Measurements from ENCODE around the gene NPAS3.

The NPAS3 gene

DNA sequence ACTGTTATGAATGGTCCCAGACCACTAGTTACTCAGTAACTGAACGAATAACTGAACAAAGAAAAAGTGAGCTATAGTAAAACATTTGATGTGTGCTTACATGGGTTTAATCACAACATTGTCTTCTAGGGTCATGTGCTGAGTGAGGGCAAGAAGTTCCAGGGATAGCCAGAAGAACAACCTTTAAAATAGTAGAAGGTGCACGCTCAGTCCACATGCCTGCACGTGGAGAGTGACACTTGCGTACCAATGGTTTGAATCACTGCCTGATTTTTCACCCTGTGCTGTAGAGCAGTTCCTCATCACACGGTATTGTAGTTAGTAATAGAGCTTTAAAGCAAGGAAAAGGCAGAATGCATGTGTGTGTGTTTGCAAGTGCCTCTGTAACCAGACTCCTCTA lies 788.0 kb downstream of the NPAS3 start:
- H3K4me3 ChIP-seq (ENCODE audit: low read depth, low read length): no peak overlapping the region
- no peak for DNase-seq (ENCODE audit: low read depth)
- TF ChIP-seq, protein P1, sequence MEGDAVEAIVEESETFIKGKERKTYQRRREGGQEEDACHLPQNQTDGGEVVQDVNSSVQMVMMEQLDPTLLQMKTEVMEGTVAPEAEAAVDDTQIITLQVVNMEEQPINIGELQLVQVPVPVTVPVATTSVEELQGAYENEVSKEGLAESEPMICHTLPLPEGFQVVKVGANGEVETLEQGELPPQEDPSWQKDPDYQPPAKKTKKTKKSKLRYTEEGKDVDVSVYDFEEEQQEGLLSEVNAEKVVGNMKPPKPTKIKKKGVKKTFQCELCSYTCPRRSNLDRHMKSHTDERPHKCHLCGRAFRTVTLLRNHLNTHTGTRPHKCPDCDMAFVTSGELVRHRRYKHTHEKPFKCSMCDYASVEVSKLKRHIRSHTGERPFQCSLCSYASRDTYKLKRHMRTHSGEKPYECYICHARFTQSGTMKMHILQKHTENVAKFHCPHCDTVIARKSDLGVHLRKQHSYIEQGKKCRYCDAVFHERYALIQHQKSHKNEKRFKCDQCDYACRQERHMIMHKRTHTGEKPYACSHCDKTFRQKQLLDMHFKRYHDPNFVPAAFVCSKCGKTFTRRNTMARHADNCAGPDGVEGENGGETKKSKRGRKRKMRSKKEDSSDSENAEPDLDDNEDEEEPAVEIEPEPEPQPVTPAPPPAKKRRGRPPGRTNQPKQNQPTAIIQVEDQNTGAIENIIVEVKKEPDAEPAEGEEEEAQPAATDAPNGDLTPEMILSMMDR (IDR thresholded peaks at IDR 0.05; ENCODE audit: insufficient read depth, low read depth, low read length, missing control alignments): no peak

DNA sequence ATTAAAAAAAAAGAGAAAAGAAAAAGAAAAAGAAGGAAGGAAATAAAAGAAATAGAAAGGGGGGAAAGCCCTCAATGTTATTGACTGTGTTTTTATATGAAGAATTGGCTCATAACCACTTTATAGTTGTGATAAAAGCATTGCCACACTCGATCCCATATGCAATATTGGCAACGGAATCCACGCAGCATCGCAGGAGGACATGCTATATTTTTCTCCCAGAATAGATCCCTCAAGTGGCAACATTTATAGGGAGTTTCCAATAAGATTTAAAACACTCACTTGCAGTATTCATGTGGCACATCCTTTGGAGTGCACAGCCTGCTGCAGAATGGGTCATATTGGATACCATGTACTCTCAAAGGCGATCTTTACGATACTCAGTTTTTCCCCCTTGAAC lies 788.9 kb downstream of the NPAS3 start:
- TF ChIP-seq, protein P1 (IDR thresholded peaks at IDR 0.05; ENCODE audit: insufficient read depth, low read depth, low read length, missing control alignments): no peak
- no peak overlapping the region for H3K4me3 ChIP-seq (ENCODE audit: low read depth, low read length)
- DNase-seq (ENCODE audit: low read depth): no peak

DNA sequence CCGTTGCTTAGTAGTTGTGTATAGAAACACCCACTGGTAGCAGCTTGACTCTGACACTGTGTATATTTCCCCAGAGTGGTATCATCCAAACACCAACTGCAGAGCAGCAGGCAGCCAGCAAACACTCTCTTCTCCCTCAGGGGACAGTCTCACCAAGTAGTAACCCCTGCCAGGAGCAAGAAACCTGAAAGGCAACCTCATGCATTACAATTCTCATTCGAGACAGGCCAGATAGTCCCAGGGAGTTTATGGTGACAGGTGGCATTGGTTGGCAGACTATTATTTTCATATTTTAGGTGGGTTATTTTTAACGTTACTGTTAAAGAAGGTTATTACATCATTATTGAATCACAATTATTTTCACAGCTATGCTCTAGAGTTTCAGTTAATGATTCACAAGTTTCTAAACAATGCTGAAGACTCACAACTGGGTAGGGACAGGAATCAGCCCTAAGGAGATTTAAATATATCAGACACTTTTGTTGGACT lies 789.4 kb downstream of the NPAS3 start:
- TF ChIP-seq, protein P1 (IDR thresholded peaks at IDR 0.05; ENCODE audit: insufficient read depth, low read depth, low read length, missing control alignments): no peak
- no peak overlapping the region for H3K4me3 ChIP-seq (ENCODE audit: low read depth, low read length)
- no peak for DNase-seq (ENCODE audit: low read depth)

DNA sequence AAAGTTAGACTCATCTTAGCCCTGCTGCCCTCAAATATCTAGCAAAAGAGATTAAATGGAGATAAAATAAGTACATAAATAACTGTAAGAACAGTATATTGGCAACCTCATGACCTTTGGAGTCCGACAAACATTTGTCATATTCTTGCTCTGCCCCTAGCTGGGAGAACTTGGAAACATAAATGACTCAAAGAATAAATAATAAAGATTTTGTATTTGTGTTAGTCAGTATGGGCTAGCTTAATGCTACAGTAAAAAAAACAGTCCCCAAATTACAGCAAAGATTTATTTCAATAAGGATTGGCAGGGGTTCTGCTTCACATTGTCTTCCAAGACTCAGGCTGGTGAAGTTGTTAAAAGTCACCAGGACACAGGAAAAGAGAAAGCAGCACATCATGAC lies 791.5 kb downstream of the NPAS3 start:
- no peak for DNase-seq (ENCODE audit: low read depth)
- H3K4me3 ChIP-seq (ENCODE audit: low read depth, low read length): no peak overlapping the region

DNA sequence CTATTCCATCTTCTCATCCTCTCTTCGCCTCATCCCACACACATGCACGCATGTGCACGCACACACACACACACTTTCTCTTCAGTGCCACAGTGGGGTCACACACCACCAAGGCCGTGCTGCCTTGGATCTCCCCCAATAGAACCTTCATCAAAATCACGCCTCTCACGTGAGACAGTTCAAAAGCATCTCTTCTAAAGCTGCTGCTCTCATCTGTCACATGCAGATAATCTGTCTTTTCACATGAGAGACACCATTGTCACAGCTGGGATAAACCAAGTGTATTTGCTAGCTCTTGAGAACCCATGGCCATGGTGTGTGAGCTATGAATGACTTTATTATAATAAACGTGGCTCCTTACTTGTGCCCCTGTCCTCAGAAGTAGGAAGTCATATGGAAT lies 793.5 kb downstream of the NPAS3 start:
- TF ChIP-seq, protein P1 (IDR thresholded peaks at IDR 0.05; ENCODE audit: insufficient read depth, low read depth, low read length, missing control alignments): no peak
- no peak for DNase-seq (ENCODE audit: low read depth)
- no peak overlapping the region for H3K4me3 ChIP-seq (ENCODE audit: low read depth, low read length)

More for the DNA sequence above, 791.5 kb downstream of the NPAS3 start:
- TF ChIP-seq, protein P1 (IDR thresholded peaks at IDR 0.05; ENCODE audit: insufficient read depth, low read depth, low read length, missing control alignments): no peak

DNA sequence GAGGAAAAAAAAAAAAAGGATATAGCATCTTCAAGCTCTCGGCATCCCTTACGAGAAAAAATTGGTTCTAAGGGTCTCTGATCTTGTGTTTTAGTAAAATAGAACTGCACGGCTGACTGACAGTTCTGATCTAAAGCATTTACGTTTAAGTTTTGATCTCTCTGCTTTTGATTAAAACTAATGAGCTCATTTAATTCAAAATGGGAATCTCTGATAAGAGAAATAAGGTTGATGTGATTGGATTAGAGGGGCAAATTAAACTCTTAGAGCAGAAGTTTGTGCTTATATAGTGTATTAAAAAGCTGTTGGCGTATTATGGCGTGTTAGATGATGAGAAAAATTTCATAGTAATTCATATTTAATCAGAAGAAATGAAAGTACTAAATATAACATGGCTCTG lies 794.6 kb downstream of the NPAS3 start:
- no peak overlapping the region for H3K4me3 ChIP-seq (ENCODE audit: low read depth, low read length)
- DNase-seq (ENCODE audit: low read depth): no peak
- TF ChIP-seq, protein P1 (IDR thresholded peaks at IDR 0.05; ENCODE audit: insufficient read depth, low read depth, low read length, missing control alignments): no peak

DNA sequence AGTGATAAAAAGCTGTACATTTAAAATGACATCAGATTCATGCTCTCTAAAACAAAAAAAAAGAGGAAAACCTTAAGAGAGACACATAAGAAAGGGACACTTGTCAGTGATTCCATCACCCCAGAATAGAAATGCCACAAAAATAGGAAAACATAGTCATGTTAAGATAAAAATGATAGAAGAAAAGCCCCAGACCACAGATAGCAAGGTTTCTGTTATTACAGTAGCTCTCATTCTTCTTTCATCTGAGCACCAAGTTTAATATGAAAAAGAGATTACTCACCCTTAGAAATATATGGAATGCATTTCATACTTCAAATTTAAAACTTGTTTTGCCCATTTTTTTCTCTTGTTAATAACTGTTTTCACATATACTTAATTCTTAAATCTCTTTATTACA lies 795.0 kb downstream of the NPAS3 start:
- no peak for DNase-seq (ENCODE audit: low read depth)
- TF ChIP-seq, protein P1 (IDR thresholded peaks at IDR 0.05; ENCODE audit: insufficient read depth, low read depth, low read length, missing control alignments): no peak
- no peak overlapping the region for H3K4me3 ChIP-seq (ENCODE audit: low read depth, low read length)
